K562 (cell line): Measurements from ENCODE around the gene TSPAN32. TPM values are rescaled to one million over a fixed set of nuclear protein-coding genes. Genes with fewer than 3 reads are reported as not detected.

ENCODE experiments used
- ATF1 ChIP-seq, 2 experiments: fragments of 450-650 bp in 1 of 2; IDR thresholded peaks; 2 replicates each; pipeline ENCODE4 v1.6.1; 2016; ENCODE audit warnings: missing compliant biosample characterization in 1 of 2, missing genetic modification characterization in 1 of 2
- FOXA1 ChIP-seq: fragments of 450-650 bp; IDR thresholded peaks from 2 replicates; pipeline ENCODE4 v1.6.1; 2016; ENCODE audit warnings: mild to moderate bottlenecking, borderline replicate concordance
- ID3 ChIP-seq, 2 experiments: fragments of 250-450 bp in 1 of 2; fragments of 450-650 bp in 1 of 2; sonication (Bioruptor Pico) in 1 of 2; IDR thresholded peaks; 2 replicates each; pipeline versions ENCODE4 v1.6.1 to v1.8.0; 2016 to 2021; ENCODE audit warnings: mild to moderate bottlenecking in 2 of 2, moderate library complexity in 2 of 2, missing compliant biosample characterization in 1 of 2, missing genetic modification characterization in 1 of 2
- MCM3 ChIP-seq: fragments of 450-650 bp; IDR thresholded peaks from 2 replicates; pipeline ENCODE4 v1.6.1; 2016
- MNT ChIP-seq, 2 experiments: fragments of 450-650 bp; conservative IDR thresholded peaks; 2 replicates each; pipeline ENCODE4 v1.6.1; 2017; ENCODE audit warnings: mild to moderate bottlenecking in 2 of 2, moderate library complexity in 2 of 2
- MXD1 ChIP-seq: fragments of 250-450 bp; sonication (Bioruptor Pico); IDR thresholded peaks from 2 replicates; pipeline ENCODE4 v1.8.0; 2021; ENCODE audit warnings: borderline replicate concordance, mild to moderate bottlenecking, moderate library complexity; ENCODE audit not compliant: poor library complexity, severe bottlenecking
- NR1H2 ChIP-seq: sonication (generic); formaldehyde crosslinking; IDR thresholded peaks from 2 replicates; pipeline ENCODE4 v1.4.0; 2020; ENCODE audit warnings: mild to moderate bottlenecking, missing genetic modification reagents
- SRF ChIP-seq, 2 experiments: fragments of 250-450, 450-650 bp in 1 of 2; sonication (Bioruptor Pico) in 1 of 2; sonication (generic) in 1 of 2; formaldehyde crosslinking; IDR thresholded peaks; 2 replicates each; pipeline versions ENCODE4 v1.5.0 to v1.5.1; 2020 to 2022; ENCODE audit warnings: mild to moderate bottlenecking in 1 of 2, missing genetic modification reagents in 1 of 2
- STAT6 ChIP-seq: sonication (generic); formaldehyde crosslinking; IDR thresholded peaks from 2 replicates; pipeline ENCODE4 v1.8.1; 2023; ENCODE audit warnings: mild to moderate bottlenecking, missing genetic modification reagents
- TCF7L2 ChIP-seq: fragments of 150-350 bp; IDR thresholded peaks from 2 replicates; pipeline ENCODE4 v1.6.1; 2016; ENCODE audit warnings: low read depth, mild to moderate bottlenecking, low read length, moderate library complexity
- ZEB2 ChIP-seq: fragments of 450-650 bp; IDR thresholded peaks from 2 replicates; pipeline ENCODE4 v1.6.1; 2016
- ZNF175 ChIP-seq: fragments of 200-800 bp; sonication (Bioruptor generic); IDR thresholded peaks from 2 replicates; pipeline ENCODE4 v1.6.1; 2016; ENCODE audit warnings: low read depth, mild to moderate bottlenecking, missing genetic modification characterization, missing compliant biosample characterization
- ZNF263 ChIP-seq: sonication (generic); formaldehyde crosslinking; IDR thresholded peaks from 2 replicates; pipeline ENCODE4 v1.8.0; 2022; ENCODE audit warnings: mild to moderate bottlenecking, missing genetic modification reagents, borderline replicate concordance
- ZNF551 ChIP-seq: fragments of 250-450 bp; sonication (Bioruptor Pico); IDR thresholded peaks from 2 replicates; pipeline ENCODE4 v1.5.0; 2021; ENCODE audit warnings: mild to moderate bottlenecking, moderate library complexity
- polyA plus RNA-seq, 8 experiments: library from polyadenylated mRNA; depleted of rRNA in 4 of 8; stranded (reverse) in 5 of 8; unstranded in 3 of 8; fragments of >200 nt; fragmentation: Nextera tagmentation in 2 of 8; fragmentation: Illumina TruSeq in 1 of 8; extraction: Ambion mirVana in 2 of 8; extraction: Trizol in 1 of 8; gene quantifications; 2 replicates each; pipeline versions ENCODE4 v1.2.1 to v1.2.3, GENCODE V29; 2011 to 2014; ENCODE audit warnings: inconsistent platforms in 1 of 8, missing spikeins in 1 of 8
- total RNA-seq, 7 experiments: library from RNA; depleted of rRNA in 6 of 7; stranded (reverse); fragments of >200 nt in 6 of 7; fragmentation: Illumina TruSeq in 2 of 7; extraction: Trizol in 2 of 7; gene quantifications; 2 replicates each; pipeline versions ENCODE4 v1.2.1 to v1.2.3, GENCODE V29; 2011 to 2021; ENCODE audit warnings: low replicate concordance in 1 of 7
- TF ChIP-seq, protein P1 (sequence below): sonication (generic); formaldehyde crosslinking; IDR thresholded peaks from 2 replicates; pipeline ENCODE4 v1.8.1; 2022; ENCODE audit warnings: missing genetic modification reagents
- TF ChIP-seq, protein P2 (sequence below): fragments of 250-450 bp; sonication (Bioruptor Pico); IDR thresholded peaks from 2 replicates; pipeline ENCODE4 v1.4.0; 2020; ENCODE audit warnings: mild to moderate bottlenecking

TSPAN32 gene
- total and polyA plus RNA-seq, 9 of the 15 experiments (the other 6 are each of a cell fraction or from before 2014, with no cell fraction given): 0.21 to 7.3 (median 2.6) TPM

DNA sequence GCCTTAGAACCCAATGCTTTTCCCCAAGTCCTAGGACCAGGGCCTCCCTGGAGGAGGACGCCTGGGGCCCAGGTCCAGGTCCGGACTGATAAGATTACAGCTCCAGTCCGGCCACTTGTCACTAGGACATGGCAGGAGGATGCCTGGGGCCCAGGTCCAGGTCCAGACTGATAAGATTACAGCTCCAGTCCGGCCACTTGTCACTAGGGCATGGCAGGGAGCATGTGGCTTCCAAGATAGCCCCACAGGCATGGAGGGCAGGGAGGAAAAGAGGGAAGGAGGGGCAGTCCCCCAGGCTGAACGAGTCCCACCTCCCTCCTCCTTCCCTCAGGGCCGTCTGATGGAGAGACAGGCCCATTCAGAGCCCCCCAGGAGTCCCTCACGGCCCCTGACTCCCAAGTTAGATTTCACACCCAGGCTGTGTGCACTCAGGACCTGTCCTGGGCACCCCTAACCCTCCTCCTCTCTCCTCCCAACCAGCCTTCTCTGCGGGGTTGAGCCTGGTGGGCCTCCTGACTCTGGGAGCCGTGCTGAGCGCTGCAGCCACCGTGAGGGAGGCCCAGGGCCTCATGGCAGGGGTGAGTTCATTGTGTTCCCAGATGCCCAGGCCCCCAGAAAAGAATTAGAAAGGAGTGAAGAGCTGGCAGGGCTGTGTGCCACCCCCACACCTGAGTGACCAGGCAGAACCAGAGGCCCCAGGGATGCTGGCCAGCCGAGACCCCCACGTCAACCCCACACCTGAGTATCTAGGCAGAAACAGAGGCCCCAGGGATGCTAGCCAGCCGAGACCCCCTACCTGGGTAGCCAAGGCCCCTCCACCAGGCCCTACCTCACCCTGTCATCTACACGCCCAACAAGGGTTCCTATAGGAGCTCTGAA, 2.1 kb downstream of the TSPAN32 start (continued):
- TF ChIP-seq MNT (conservative IDR thresholded peaks at IDR 0.05): peak; percentile 71 to 87; a peak in 3 of 4 replicates
- TF ChIP-seq, protein P1, sequence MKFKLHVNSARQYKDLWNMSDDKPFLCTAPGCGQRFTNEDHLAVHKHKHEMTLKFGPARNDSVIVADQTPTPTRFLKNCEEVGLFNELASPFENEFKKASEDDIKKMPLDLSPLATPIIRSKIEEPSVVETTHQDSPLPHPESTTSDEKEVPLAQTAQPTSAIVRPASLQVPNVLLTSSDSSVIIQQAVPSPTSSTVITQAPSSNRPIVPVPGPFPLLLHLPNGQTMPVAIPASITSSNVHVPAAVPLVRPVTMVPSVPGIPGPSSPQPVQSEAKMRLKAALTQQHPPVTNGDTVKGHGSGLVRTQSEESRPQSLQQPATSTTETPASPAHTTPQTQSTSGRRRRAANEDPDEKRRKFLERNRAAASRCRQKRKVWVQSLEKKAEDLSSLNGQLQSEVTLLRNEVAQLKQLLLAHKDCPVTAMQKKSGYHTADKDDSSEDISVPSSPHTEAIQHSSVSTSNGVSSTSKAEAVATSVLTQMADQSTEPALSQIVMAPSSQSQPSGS (CRISPR knock-in tag): no peak
- TF ChIP-seq ZNF175 (CRISPR knock-in tag): no peak
- TF ChIP-seq STAT6: no peak
- no peak for TF ChIP-seq NR1H2 (CRISPR knock-in tag)
- TF ChIP-seq MXD1 (CRISPR knock-in tag): no peak
- no peak for TF ChIP-seq ID3 (CRISPR knock-in tag; IDR thresholded peaks at IDR 0.05)
- no peak for TF ChIP-seq ID3 (tag; IDR thresholded peaks at IDR 0.05)
- TF ChIP-seq ATF1 (CRISPR knock-in tag; IDR thresholded peaks at IDR 0.05): no peak
- peak; percentile 73 for TF ChIP-seq ATF1 (tag; IDR thresholded peaks at IDR 0.05)
- TF ChIP-seq ZNF551 (CRISPR knock-in tag): no peak
- TF ChIP-seq FOXA1: no peak
- TF ChIP-seq TCF7L2: no peak
- TF ChIP-seq ZNF263 (CRISPR knock-in tag): peak; percentile 78; the same call in 1 of the 2 replicates
- TF ChIP-seq MCM3: no peak
- no peak for TF ChIP-seq ZEB2
- TF ChIP-seq SRF (CRISPR knock-in tag; IDR thresholded peaks at IDR 0.05): peak in 1 of 2 experiments; percentile 81; a peak in 1 of 4 replicates
- TF ChIP-seq, protein P2, sequence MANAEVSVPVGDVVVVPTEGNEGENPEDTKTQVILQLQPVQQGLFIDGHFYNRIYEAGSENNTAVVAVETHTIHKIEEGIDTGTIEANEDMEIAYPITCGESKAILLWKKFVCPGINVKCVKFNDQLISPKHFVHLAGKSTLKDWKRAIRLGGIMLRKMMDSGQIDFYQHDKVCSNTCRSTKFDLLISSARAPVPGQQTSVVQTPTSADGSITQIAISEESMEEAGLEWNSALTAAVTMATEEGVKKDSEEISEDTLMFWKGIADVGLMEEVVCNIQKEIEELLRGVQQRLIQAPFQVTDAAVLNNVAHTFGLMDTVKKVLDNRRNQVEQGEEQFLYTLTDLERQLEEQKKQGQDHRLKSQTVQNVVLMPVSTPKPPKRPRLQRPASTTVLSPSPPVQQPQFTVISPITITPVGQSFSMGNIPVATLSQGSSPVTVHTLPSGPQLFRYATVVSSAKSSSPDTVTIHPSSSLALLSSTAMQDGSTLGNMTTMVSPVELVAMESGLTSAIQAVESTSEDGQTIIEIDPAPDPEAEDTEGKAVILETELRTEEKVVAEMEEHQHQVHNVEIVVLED (CRISPR knock-in tag): peak; percentile 54
